Measurements from ENCODE around the gene COL23A1. TPM values are rescaled to one million over a fixed set of nuclear protein-coding genes. Genes with fewer than 3 reads are reported as not detected.

The COL23A1 gene
- total RNA-seq, 4 donors from 2014 or later, result 7.9 to 20.4 (median 12.0) TPM

- Histone ChIP-seq H3K4me3 (no peak overlapping the region), H3K27ac (no peak overlapping the region), H3K27me3 (no peaks in the 10 kb centered on the region), H3K9me3 (peaks cover 0 to 15% (median 0%) of the 10 kb centered on the region in 4 donors), H3K36me3 (no peaks in the 10 kb centered on the region), H3K4me1 (no peaks in the 10 kb centered on the region)
- WGBS, 2 donors, result 75% methylated on average over 6 of the region's 6 CpGs
- no peak for DNase-seq (ENCODE audit: low spot score in 2 of 2)
- TF ChIP-seq CTCF (IDR thresholded peaks at IDR 0.05), result no peak
- TF ChIP-seq POLR2A (IDR thresholded peaks at IDR 0.05), result no peak
- TF ChIP-seq EP300 (IDR thresholded peaks at IDR 0.05), result no peak
Measured at GRCh38 chr5:178499352-178499751, 90.8 kb downstream of the COL23A1 start.

GRCh38 chr5:178496642-178497041 lies 93.6 kb downstream of the COL23A1 start:
- Histone ChIP-seq H3K9me3 (peaks cover 0 to 9% (median 0%) of the 10 kb centered on the region in 4 donors), H3K27ac (no peak overlapping the region), H3K4me3 (no peak overlapping the region), H3K4me1 (no peaks in the 10 kb centered on the region), H3K27me3 (no peaks in the 10 kb centered on the region), H3K36me3 (no peaks in the 10 kb centered on the region)
- no peak for DNase-seq (ENCODE audit: low spot score in 2 of 2)
- 72 to 82% methylated on average over 1 of the region's 1 CpG for WGBS, 2 donors
- TF ChIP-seq POLR2A (IDR thresholded peaks at IDR 0.05), result no peak
- TF ChIP-seq CTCF (IDR thresholded peaks at IDR 0.05), result no peak
- TF ChIP-seq EP300 (IDR thresholded peaks at IDR 0.05), result no peak

- no peaks in the 10 kb centered on the region for H3K27me3 ChIP-seq
- no peak overlapping the region for H3K4me3 ChIP-seq
- TF ChIP-seq POLR2A (IDR thresholded peaks at IDR 0.05), result no peak
- 87 to 89% methylated on average over 5 of the region's 5 CpGs for WGBS, 2 donors
- no peaks in the 10 kb centered on the region for H3K36me3 ChIP-seq
- no peak overlapping the region for H3K27ac ChIP-seq
- no peak for DNase-seq (ENCODE audit: low spot score in 2 of 2)
- peaks cover 0 to 5% (median 0%) of the 10 kb centered on the region in 4 donors for H3K9me3 ChIP-seq
- H3K4me1 ChIP-seq, result no peaks in the 10 kb centered on the region
Measured at GRCh38 chr5:178496214-178496613, 94.0 kb downstream of the COL23A1 start.

GRCh38 chr5:178495706-178496105 lies 94.5 kb downstream of the COL23A1 start:
- no peaks in the 10 kb centered on the region for H3K27me3 ChIP-seq
- H3K27ac ChIP-seq, result no peak overlapping the region
- 75 to 85% methylated on average over 4 of the region's 4 CpGs for WGBS, 2 donors
- H3K9me3 ChIP-seq, result no peaks in the 10 kb centered on the region
- no peak overlapping the region for H3K4me3 ChIP-seq
- no peaks in the 10 kb centered on the region for H3K36me3 ChIP-seq
- H3K4me1 ChIP-seq, result no peaks in the 10 kb centered on the region
- TF ChIP-seq CTCF (IDR thresholded peaks at IDR 0.05), result no peak
- TF ChIP-seq POLR2A (IDR thresholded peaks at IDR 0.05), result no peak
- no peak for TF ChIP-seq EP300 (IDR thresholded peaks at IDR 0.05)
- no peak for DNase-seq (ENCODE audit: low spot score in 2 of 2)

- H3K27me3 ChIP-seq, result no peaks in the 10 kb centered on the region
- WGBS, 2 donors, result 96 to 97% methylated on average over 10 of the region's 10 CpGs
- H3K4me1 ChIP-seq, result no peaks in the 10 kb centered on the region
- DNase-seq (ENCODE audit: low spot score in 2 of 2), result no peak
- H3K4me3 ChIP-seq, result no peak overlapping the region
- peaks cover 0 to 8% (median 0%) of the 10 kb centered on the region in 4 donors for H3K9me3 ChIP-seq
- no peak overlapping the region for H3K27ac ChIP-seq
- H3K36me3 ChIP-seq, result no peaks in the 10 kb centered on the region
- no peak for TF ChIP-seq EP300 (IDR thresholded peaks at IDR 0.05)
Measured at GRCh38 chr5:178492278-178492677, 97.9 kb downstream of the COL23A1 start.

GRCh38 chr5:178490935-178491652 lies 99.1 kb downstream of the COL23A1 start:
- TF ChIP-seq CTCF (IDR thresholded peaks at IDR 0.05), result no peak
- no peak for TF ChIP-seq EP300 (IDR thresholded peaks at IDR 0.05)
- TF ChIP-seq POLR2A (IDR thresholded peaks at IDR 0.05), result no peak
- Histone ChIP-seq H3K9me3 (peaks cover 0 to 8% (median 0%) of the 10 kb centered on the region in 4 donors), H3K27ac (no peak overlapping the region), H3K36me3 (no peaks in the 10 kb centered on the region), H3K4me1 (no peaks in the 10 kb centered on the region), H3K27me3 (no peaks in the 10 kb centered on the region), H3K4me3 (no peak overlapping the region)
- DNase-seq (ENCODE audit: low spot score in 2 of 2), result no peak
- 53 to 57% methylated on average over 11 of the region's 11 CpGs for WGBS, 2 donors

All from tibial nerve (tissue), 4 donors.